ENCODE data around the gene UNC80. TPM values are rescaled to one million over a fixed set of nuclear protein-coding genes. Genes with fewer than 3 reads are reported as not detected.

The UNC80 gene
- total and polyA plus RNA-seq, 2 of the 13 experiments (the other 11 are each of a cell fraction or from before 2014, with no cell fraction given): not detected

GRCh38 chr2:209771474-209772289, at the start of gene UNC80 (continued):
- TF ChIP-seq, protein P1, sequence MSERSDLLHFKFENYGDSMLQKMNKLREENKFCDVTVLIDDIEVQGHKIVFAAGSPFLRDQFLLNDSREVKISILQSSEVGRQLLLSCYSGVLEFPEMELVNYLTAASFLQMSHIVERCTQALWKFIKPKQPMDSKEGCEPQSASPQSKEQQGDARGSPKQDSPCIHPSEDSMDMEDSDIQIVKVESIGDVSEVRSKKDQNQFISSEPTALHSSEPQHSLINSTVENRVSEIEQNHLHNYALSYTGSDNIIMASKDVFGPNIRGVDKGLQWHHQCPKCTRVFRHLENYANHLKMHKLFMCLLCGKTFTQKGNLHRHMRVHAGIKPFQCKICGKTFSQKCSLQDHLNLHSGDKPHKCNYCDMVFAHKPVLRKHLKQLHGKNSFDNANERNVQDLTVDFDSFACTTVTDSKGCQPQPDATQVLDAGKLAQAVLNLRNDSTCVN (CRISPR knock-in tag; IDR thresholded peaks at IDR 0.05; ENCODE audit: borderline replicate concordance): peak; percentile 96
- TF ChIP-seq ZNF616 (CRISPR knock-in tag; IDR thresholded peaks at IDR 0.05; ENCODE audit: low read depth) (peak; percentile 94; the same call in 1 of the 2 replicates), ZNF660 (CRISPR knock-in tag; IDR thresholded peaks at IDR 0.05; ENCODE audit: borderline replicate concordance, low read depth) (peak; percentile 94), ZNF275 (CRISPR knock-in tag; IDR thresholded peaks at IDR 0.05; ENCODE audit: borderline replicate concordance) (peak; percentile 80; the same call in 1 of the 2 replicates), ZBTB38 (CRISPR knock-in tag; IDR thresholded peaks at IDR 0.05) (peak; percentile 86; the same call in 1 of the 2 replicates), GMEB1 (CRISPR knock-in tag; IDR thresholded peaks at IDR 0.05; ENCODE audit: borderline replicate concordance) (peak; percentile 54; the same call in 1 of the 2 replicates), ZBTB34 (CRISPR knock-in tag; IDR thresholded peaks at IDR 0.05) (no peak), JARID2 (CRISPR knock-in tag; IDR thresholded peaks at IDR 0.05; ENCODE audit: insufficient replicate concordance) (peak; percentile 98), HOXA3 (CRISPR knock-in tag; IDR thresholded peaks at IDR 0.05) (peak; percentile 76), ZNF337 (CRISPR knock-in tag; IDR thresholded peaks at IDR 0.05; ENCODE audit: borderline replicate concordance, low read depth) (peak; percentile 73; the same call in 1 of the 2 replicates), ZNF441 (CRISPR knock-in tag; IDR thresholded peaks at IDR 0.05; ENCODE audit: borderline replicate concordance) (peak; percentile 95), MATR3 (CRISPR knock-in tag; IDR thresholded peaks at IDR 0.05) (no peak), HNRNPK (IDR thresholded peaks at IDR 0.05; ENCODE audit: low read depth, low read length, poor library complexity, severe bottlenecking) (peak; percentile 48)
- TF ChIP-seq, protein P2, sequence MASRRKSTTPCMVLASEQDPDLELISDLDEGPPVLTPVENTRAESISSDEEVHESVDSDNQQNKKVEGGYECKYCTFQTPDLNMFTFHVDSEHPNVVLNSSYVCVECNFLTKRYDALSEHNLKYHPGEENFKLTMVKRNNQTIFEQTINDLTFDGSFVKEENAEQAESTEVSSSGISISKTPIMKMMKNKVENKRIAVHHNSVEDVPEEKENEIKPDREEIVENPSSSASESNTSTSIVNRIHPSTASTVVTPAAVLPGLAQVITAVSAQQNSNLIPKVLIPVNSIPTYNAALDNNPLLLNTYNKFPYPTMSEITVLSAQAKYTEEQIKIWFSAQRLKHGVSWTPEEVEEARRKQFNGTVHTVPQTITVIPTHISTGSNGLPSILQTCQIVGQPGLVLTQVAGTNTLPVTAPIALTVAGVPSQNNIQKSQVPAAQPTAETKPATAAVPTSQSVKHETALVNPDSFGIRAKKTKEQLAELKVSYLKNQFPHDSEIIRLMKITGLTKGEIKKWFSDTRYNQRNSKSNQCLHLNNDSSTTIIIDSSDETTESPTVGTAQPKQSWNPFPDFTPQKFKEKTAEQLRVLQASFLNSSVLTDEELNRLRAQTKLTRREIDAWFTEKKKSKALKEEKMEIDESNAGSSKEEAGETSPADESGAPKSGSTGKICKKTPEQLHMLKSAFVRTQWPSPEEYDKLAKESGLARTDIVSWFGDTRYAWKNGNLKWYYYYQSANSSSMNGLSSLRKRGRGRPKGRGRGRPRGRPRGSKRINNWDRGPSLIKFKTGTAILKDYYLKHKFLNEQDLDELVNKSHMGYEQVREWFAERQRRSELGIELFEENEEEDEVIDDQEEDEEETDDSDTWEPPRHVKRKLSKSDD (CRISPR knock-in tag; IDR thresholded peaks at IDR 0.05; ENCODE audit: low read depth): peak; percentile 93
- TF ChIP-seq, protein P3, sequence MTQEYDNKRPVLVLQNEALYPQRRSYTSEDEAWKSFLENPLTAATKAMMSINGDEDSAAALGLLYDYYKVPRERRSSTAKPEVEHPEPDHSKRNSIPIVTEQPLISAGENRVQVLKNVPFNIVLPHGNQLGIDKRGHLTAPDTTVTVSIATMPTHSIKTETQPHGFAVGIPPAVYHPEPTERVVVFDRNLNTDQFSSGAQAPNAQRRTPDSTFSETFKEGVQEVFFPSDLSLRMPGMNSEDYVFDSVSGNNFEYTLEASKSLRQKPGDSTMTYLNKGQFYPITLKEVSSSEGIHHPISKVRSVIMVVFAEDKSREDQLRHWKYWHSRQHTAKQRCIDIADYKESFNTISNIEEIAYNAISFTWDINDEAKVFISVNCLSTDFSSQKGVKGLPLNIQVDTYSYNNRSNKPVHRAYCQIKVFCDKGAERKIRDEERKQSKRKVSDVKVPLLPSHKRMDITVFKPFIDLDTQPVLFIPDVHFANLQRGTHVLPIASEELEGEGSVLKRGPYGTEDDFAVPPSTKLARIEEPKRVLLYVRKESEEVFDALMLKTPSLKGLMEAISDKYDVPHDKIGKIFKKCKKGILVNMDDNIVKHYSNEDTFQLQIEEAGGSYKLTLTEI (CRISPR knock-in tag; conservative IDR thresholded peaks at IDR 0.05): no peak
